RWPE1 (cell line): ENCODE measurements around the gene RBM12.

Source experiments
- CTCF ChIA-PET: fragments of 350-600 bp; sonication (Branson Sonifier 250); formaldehyde crosslinking; extraction: SDS; loops from one replicate; lab custom pipeline; 2021; lab: Yijun Ruan, JAX
- POLR2A ChIA-PET: fragments of 400-600 bp; formaldehyde crosslinking; extraction: SDS; loops from one replicate; lab custom pipeline; 2020; ENCODE audit warnings: antibody characterized with exemption; ENCODE audit not compliant: low non-redundant PET; lab: Yijun Ruan, JAX
- DNase-seq: peaks from one replicate; pipeline ENCODE4 v3.0.0; 2012; ENCODE audit warnings: low spot score
- H3K27ac ChIP-seq: fragments of 450-650 bp; 2 replicates; pipeline ENCODE4 v1.5.1; 2017
- TF ChIP-seq, protein P1 (sequence below): fragments of 450-650 bp; conservative IDR thresholded peaks from 2 replicates; pipeline ENCODE4 v1.5.1; 2017; ENCODE audit warnings: low read depth, mild to moderate bottlenecking

The RBM12 gene

DNA sequence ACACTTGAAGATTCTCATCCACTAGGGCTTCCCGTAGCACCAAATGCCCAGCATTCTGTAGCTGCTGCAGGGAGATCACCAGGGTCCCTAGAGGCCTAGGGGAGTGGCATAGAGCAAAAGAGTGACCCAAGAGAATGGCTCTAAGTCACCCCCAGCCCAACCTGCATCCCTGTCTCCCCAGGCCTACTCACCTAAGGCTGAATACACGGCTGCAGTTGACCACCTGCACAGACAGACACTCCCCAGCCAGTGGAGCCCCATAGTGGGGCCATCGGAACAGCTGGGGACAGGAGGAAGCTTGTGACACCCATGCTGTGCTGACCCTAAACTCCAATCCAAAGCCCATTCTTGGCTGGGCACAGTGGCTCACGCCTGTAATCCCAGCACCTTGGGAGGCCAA, 58.6 kb downstream of the RBM12 start:
- CTCF ChIA-PET, result interaction anchor here (0.5 to 1.8 kb wide), 7 partner anchors 10 to 212 kb away, joined by 3 to 4 read pairs (median 3); partner anchors contain the start of gene SPAG4
- TF ChIP-seq, protein P1, sequence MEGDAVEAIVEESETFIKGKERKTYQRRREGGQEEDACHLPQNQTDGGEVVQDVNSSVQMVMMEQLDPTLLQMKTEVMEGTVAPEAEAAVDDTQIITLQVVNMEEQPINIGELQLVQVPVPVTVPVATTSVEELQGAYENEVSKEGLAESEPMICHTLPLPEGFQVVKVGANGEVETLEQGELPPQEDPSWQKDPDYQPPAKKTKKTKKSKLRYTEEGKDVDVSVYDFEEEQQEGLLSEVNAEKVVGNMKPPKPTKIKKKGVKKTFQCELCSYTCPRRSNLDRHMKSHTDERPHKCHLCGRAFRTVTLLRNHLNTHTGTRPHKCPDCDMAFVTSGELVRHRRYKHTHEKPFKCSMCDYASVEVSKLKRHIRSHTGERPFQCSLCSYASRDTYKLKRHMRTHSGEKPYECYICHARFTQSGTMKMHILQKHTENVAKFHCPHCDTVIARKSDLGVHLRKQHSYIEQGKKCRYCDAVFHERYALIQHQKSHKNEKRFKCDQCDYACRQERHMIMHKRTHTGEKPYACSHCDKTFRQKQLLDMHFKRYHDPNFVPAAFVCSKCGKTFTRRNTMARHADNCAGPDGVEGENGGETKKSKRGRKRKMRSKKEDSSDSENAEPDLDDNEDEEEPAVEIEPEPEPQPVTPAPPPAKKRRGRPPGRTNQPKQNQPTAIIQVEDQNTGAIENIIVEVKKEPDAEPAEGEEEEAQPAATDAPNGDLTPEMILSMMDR, result no peak
- POLR2A ChIA-PET, result interaction anchor here (0.6 kb wide), 1 partner anchor 36 kb away, joined by 4 read pairs; no protein-coding TSS in a partner anchor
- DNase-seq, result no peak
- H3K27ac ChIP-seq, result no peak overlapping the region

DNA sequence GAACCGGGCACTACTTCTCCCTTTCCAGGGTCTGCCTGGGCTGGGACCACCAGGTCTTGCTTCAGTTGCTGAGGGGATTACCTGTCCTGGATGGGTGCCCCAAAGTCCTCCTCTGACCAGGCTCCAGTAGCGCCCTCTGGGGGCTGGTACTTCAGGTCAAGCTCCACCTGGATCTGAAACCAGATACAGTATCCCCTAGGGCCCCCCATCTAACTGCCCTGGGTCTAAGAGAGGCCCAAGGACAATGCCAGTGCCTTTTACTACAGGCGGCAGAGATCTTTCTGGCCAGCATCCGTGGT, 60.3 kb downstream of the RBM12 start:
- POLR2A ChIA-PET, result no interaction called here
- DNase-seq, result no peak
- CTCF ChIA-PET, result interaction anchor here (0.6 to 1.8 kb wide), 6 partner anchors 9 to 141 kb away, joined by 3 to 7 read pairs (median 4); partner anchors contain the start of gene SPAG4
- TF ChIP-seq, protein P1, result no peak; the same call in 1 of the 2 replicates
- H3K27ac ChIP-seq, result no peak overlapping the region

DNA sequence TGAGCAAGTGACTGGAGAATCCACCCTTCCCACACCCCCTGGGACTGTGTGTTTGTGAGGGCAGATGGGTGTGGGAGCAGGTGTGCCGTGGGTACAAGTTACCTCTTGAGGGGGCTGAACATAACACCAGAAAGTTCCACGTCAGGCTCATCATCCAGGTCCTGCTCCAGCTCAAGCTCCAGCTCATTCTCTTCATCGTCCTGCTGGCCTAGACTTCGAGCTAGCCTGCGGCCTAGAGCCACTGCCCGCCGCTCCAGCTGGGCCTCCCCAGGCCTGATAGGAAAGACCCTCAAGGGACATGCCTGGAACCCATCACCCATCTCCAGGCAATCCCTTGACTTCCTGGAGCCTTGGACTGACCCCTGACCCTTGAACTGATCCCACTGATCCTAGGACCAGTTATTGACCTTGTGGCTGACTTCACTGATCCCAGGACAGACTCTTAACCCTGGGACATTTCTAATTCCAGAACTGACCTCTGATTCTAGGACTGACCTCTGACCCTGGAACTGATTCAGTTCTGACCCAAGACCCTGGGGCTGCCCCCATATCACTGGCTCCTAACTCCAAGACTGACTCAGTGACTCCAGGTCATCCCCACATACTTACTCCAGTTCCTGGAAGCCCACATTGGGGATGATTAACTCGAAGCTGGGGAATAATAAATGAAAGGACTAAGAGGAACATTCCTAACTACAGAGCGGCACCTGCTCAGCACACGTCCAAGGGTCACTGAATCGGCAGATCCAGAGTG, 60.8 kb downstream of the RBM12 start:
- DNase-seq, result no peak
- ChIA-PET POLR2A (no interaction called here), CTCF (interaction anchor here (0.6 to 1.3 kb wide), 6 partner anchors 9 to 98 kb away, joined by 3 to 7 read pairs (median 3); no protein-coding TSS in a partner anchor)
- TF ChIP-seq, protein P1, result no peak
- no peak overlapping the region for H3K27ac ChIP-seq

- ChIA-PET POLR2A (no interaction called here), CTCF (interaction anchor here (0.6 to 0.8 kb wide), 5 partner anchors 13 to 156 kb away, joined by 3 to 4 read pairs (median 3); no protein-coding TSS in a partner anchor)
- TF ChIP-seq, protein P1, result no peak
- DNase-seq, result no peak
- H3K27ac ChIP-seq, result no peak overlapping the region
Observed at GRCh38 chr20:35602851-35603495, 61.7 kb downstream of the RBM12 start.

GRCh38 chr20:35601990-35602389, 62.7 kb downstream of the RBM12 start:
- CTCF ChIA-PET, result interaction anchor here (0.8 kb wide), 1 partner anchor 12 kb away, joined by 3 read pairs; no protein-coding TSS in a partner anchor

More at GRCh38 chr20:35601990-35602389, 62.7 kb downstream of the RBM12 start:
- DNase-seq, result no peak
- POLR2A ChIA-PET, result no interaction called here
- TF ChIP-seq, protein P1, result no peak
- H3K27ac ChIP-seq, result no peak overlapping the region
